T-cell (primary cell): Measurements from ENCODE around the gene ZNF605. TPM values are rescaled to one million over a fixed set of nuclear protein-coding genes. Genes with fewer than 3 reads are reported as not detected.

Experiments
- ATAC-seq, 4 experiments: fragments of 200-7000 bp in 3 of 4; fragments of 150-1000 bp in 1 of 4; cut with Tn5 transposase; replicated peaks in 1 of 4; 1 replicate in 3 of 4; 2 replicates in 1 of 4; pipeline ENCODE4 v1.10.0; 2021; ENCODE audit warnings: moderate library complexity in 3 of 4, mild to moderate bottlenecking in 2 of 4, moderate number of reproducible peaks in 1 of 4
- CTCF ChIA-PET, 2 donors: fragments of 300-600 bp; sonication (Branson Sonifier 250); formaldehyde crosslinking; loops; one replicate each; lab custom pipeline; 2022; ENCODE audit warnings: antibody characterized with exemption in 2 of 2; lab: Charles Lee
- POLR2A ChIA-PET, 2 donors: fragments of 300-600 bp; sonication (Branson Sonifier 250); formaldehyde crosslinking; loops; one replicate each; lab custom pipeline; 2022; ENCODE audit warnings: antibody characterized with exemption in 2 of 2; lab: Charles Lee
- DNase-seq, 35 experiments: peaks; one replicate each; pipeline versions ENCODE4 v3.0.0 to v3.0.0-alpha.2; 2013 to 2023
- H3K27ac ChIP-seq: one replicate; pipeline ENCODE4 v1.5.1; 2013; ENCODE audit warnings: low read length
- H3K27me3 ChIP-seq, 2 experiments: replicated peaks in 1 of 2; 1 replicate in 1 of 2; 2 replicates in 1 of 2; pipeline versions ENCODE4 v1.6.1 to v1.7.0; 2013; ENCODE audit warnings: low read length in 1 of 2, mixed read lengths in 1 of 2; ENCODE audit not compliant: control insufficient read depth in 2 of 2, insufficient read depth in 2 of 2; ENCODE audit errors: extremely low read depth in 1 of 2
- H3K36me3 ChIP-seq, 2 donors: 1 replicate in 1 of 2; 2 replicates in 1 of 2; pipeline versions ENCODE4 v1.6.1 to v1.7.0; 2013; ENCODE audit warnings: low read length in 1 of 2; ENCODE audit not compliant: control insufficient read depth in 2 of 2, insufficient read depth in 1 of 2; ENCODE audit errors: extremely low read depth in 1 of 2
- H3K4me1 ChIP-seq, 2 experiments: 1 replicate in 1 of 2; 2 replicates in 1 of 2; pipeline versions ENCODE4 v1.6.1 to v1.7.0; 2013; ENCODE audit warnings: low read length in 2 of 2, mixed read lengths in 1 of 2; ENCODE audit not compliant: insufficient read depth in 2 of 2, control insufficient read depth in 1 of 2; ENCODE audit errors: extremely low read depth in 1 of 2
- H3K4me3 ChIP-seq, 2 donors: 1 replicate in 1 of 2; 2 replicates in 1 of 2; pipeline versions ENCODE4 v1.5.1 to v1.7.0; 2013; ENCODE audit warnings: mild to moderate bottlenecking in 2 of 2, low read length in 1 of 2, moderate library complexity in 1 of 2; ENCODE audit not compliant: control insufficient read depth in 1 of 2; ENCODE audit errors: extremely low read depth in 1 of 2
- H3K9me3 ChIP-seq: 2 replicates; pipeline ENCODE4 v1.7.0; 2013
- H3K27ac Mint-ChIP-seq, 2 donors: one replicate each; pipeline ENCODE4 v1.8.0; 2020 to 2021; ENCODE audit warnings: mild to moderate bottlenecking in 2 of 2, mixed read lengths in 2 of 2
- H3K27me3 Mint-ChIP-seq, 2 donors: one replicate each; pipeline ENCODE4 v1.8.0; 2021 to 2022; ENCODE audit warnings: mixed read lengths in 2 of 2
- H3K36me3 Mint-ChIP-seq: one replicate; pipeline ENCODE4 v1.8.0; 2021; ENCODE audit warnings: mixed read lengths
- H3K4me1 Mint-ChIP-seq, 3 donors: one replicate each; pipeline ENCODE4 v1.8.0; 2020 to 2022; ENCODE audit warnings: mixed read lengths in 3 of 3, mild to moderate bottlenecking in 1 of 3
- H3K4me3 Mint-ChIP-seq, 3 donors: one replicate each; pipeline ENCODE4 v1.8.0; 2020 to 2022; ENCODE audit warnings: mild to moderate bottlenecking in 3 of 3, mixed read lengths in 3 of 3, moderate library complexity in 3 of 3
- H3K9me3 Mint-ChIP-seq, 3 donors: one replicate each; pipeline ENCODE4 v1.8.0; 2020 to 2022; ENCODE audit warnings: mixed read lengths in 3 of 3
- WGBS: methylation state at CpG from one replicate; pipeline ENCODE4 v1.1.5; 2013; ENCODE audit warnings: missing lambda C conversion rate; ENCODE audit not compliant: insufficient coverage; 5-methylcytosine and 5-hydroxymethylcytosine counted together
- total RNA-seq, 35 experiments: library from RNA in 6 of 35; stranded (reverse) in 6 of 35; fragments of 120-200 nt in 1 of 35; gene quantifications; one replicate each; pipeline versions ENCODE4 v1.2.1 to v1.2.4 and lab custom pipeline; 2013 to 2026

Gene ZNF605
- total RNA-seq, 5 donors from 2014 or later (not counting 1 experiment from before 2014, with no cell fraction given) = 5.1 to 13.1 (median 12.1) TPM

GRCh38 chr12:132950844-132951535 lies 5.1 kb downstream of the ZNF605 start:
- H3K4me1 ChIP-seq = peaks cover 0 to 15% of the 10 kb centered on the region in 2 experiments
- H3K9me3 ChIP-seq = peaks cover 8% of the 10 kb centered on the region
- WGBS = 97% methylated on average over 27 of the region's 27 CpGs
- Mint-ChIP-seq H3K27me3 (no peaks in the 10 kb centered on the region), H3K4me3 (no peak overlapping the region), H3K4me1 (peaks cover 22 to 27% (median 23%) of the 10 kb centered on the region in 3 donors), H3K36me3 (peaks cover 31% of the 10 kb centered on the region), H3K27ac (no peak overlapping the region), H3K9me3 (peaks cover 3 to 12% (median 9%) of the 10 kb centered on the region in 3 donors)
- ChIA-PET POLR2A (no interaction called here), CTCF (no interaction called here)
- ATAC-seq (no peak), DNase-seq (no peak)
- peaks cover 12 to 18% of the 10 kb centered on the region in 2 donors for H3K36me3 ChIP-seq
- H3K4me3 ChIP-seq = no peak overlapping the region
- H3K27me3 ChIP-seq = no peaks in the 10 kb centered on the region
- no peak overlapping the region for H3K27ac ChIP-seq

DNA sequence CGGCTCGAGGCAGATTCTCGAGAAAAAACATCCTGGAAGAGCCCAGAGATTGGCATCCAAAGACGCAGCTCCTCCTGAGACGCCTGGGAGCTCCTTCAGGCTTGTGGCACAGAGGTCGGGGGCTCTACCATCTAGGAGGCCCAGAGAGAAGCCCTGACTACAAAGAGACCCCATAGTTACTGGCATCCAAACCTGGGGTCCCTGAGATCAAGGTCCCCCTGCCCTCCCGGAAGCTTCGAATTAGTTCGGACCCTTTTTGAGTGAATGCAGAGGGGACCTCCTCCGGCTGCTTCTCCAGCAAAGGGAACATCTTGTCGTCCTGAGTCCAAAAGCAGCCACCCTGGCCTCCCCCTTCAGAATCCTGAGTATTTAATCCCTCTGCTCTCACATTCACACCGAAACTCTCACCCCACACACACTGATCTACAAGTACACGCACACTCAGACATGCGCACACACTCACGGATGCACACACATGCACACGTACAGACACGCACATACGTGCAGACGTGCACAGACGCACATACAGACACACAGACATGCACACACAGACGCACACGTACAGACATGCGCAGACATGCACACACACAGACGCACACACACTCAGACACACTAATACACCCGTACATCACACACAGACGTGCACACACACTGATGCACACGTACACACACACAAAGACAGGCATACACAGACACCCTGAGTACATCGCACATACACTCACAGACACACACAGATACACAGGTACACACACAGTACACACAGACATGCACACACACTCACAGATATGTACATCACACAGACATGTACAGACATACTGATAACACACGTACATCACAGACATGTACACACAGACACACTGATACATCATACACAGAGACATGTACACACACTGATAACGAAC lies 5.9 kb downstream of the ZNF605 start:
- Mint-ChIP-seq H3K4me1 (peaks cover 18 to 23% (median 19%) of the 10 kb centered on the region in 3 donors), H3K4me3 (no peak overlapping the region), H3K36me3 (peaks cover 37% of the 10 kb centered on the region), H3K27ac (no peak overlapping the region), H3K9me3 (peaks cover 4 to 17% (median 12%) of the 10 kb centered on the region in 3 donors), H3K27me3 (no peaks in the 10 kb centered on the region)
- Histone ChIP-seq H3K9me3 (peaks cover 8% of the 10 kb centered on the region), H3K36me3 (peaks cover 14 to 26% of the 10 kb centered on the region in 2 donors), H3K4me3 (no peak overlapping the region), H3K27ac (no peak overlapping the region), H3K27me3 (no peaks in the 10 kb centered on the region), H3K4me1 (peaks cover 0 to 9% of the 10 kb centered on the region in 2 experiments)
- DNase-seq = no peak
- ChIA-PET CTCF (no interaction called here), POLR2A (no interaction called here)
- WGBS = 98% methylated on average over 27 of the region's 30 CpGs
- no peak for ATAC-seq

- ATAC-seq (no peak), DNase-seq (no peak)
- H3K4me3 ChIP-seq = peak overlapping the region in 1 of 2 donors; percentile 50
- no peaks in the 10 kb centered on the region for H3K4me1 ChIP-seq
- Mint-ChIP-seq H3K27ac (no peak overlapping the region), H3K4me3 (no peak overlapping the region), H3K36me3 (peaks cover 49% of the 10 kb centered on the region), H3K27me3 (no peaks in the 10 kb centered on the region), H3K9me3 (peaks cover 4 to 24% (median 12%) of the 10 kb centered on the region in 3 donors), H3K4me1 (peaks cover 3 to 7% (median 4%) of the 10 kb centered on the region in 3 donors)
- H3K9me3 ChIP-seq = peaks cover 8% of the 10 kb centered on the region
- H3K36me3 ChIP-seq = peaks cover 17 to 44% of the 10 kb centered on the region in 2 donors
- POLR2A ChIA-PET = no interaction called here
- no peaks in the 10 kb centered on the region for H3K27me3 ChIP-seq
- no peak overlapping the region for H3K27ac ChIP-seq
- CTCF ChIA-PET = no interaction called here
- WGBS = 96% methylated on average over 28 of the region's 29 CpGs
These were observed 7.7 kb downstream of the ZNF605 start for GRCh38 chr12:132948146-132949066.

DNA sequence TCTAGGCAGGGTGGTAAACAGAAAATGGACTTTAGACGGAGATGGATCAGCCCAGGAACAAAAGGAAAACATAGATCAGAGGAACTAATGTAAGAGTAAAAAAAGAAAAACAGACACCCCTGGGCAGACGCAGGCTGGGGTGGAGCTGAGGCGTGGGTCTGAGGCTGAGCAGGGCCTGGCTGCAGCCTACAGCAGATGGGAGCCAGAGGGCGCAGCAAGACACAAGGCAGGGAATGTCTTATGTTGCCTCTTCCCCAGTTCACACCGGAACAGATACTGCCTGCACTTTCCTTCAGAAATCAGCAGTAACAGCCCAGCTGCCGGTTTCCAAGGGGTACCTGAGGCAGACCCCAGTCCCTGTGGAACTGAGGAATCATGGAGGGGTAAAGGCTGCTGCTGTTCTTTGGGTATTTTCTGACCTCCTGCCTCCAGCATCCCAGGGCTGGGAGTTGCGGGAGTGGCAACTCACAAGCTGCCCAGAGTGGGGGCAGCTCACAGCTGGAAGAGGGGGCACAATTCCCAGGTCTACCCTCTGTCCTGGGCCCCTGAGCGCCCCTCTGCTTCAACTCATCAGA lies 9.8 kb downstream of the ZNF605 start:
- peaks cover 8% of the 10 kb centered on the region for H3K9me3 ChIP-seq
- Mint-ChIP-seq H3K27ac (no peak overlapping the region), H3K36me3 (peaks cover 64% of the 10 kb centered on the region), H3K4me1 (no peaks in the 10 kb centered on the region), H3K9me3 (peaks cover 4 to 30% (median 16%) of the 10 kb centered on the region in 3 donors), H3K4me3 (no peak overlapping the region), H3K27me3 (no peaks in the 10 kb centered on the region)
- ATAC-seq (no peak), DNase-seq (no peak)
- 100% methylated on average over 4 of the region's 8 CpGs for WGBS
- H3K4me3 ChIP-seq = peak overlapping the region in 1 of 2 donors; percentile 17
- POLR2A ChIA-PET = no interaction called here
- no peak overlapping the region for H3K27ac ChIP-seq
- CTCF ChIA-PET = no interaction called here
- H3K27me3 ChIP-seq = no peaks in the 10 kb centered on the region
- H3K4me1 ChIP-seq = no peaks in the 10 kb centered on the region
- peaks cover 28 to 56% of the 10 kb centered on the region in 2 donors for H3K36me3 ChIP-seq

GRCh38 chr12:132945806-132946205 lies 10.3 kb downstream of the ZNF605 start:
- H3K4me1 ChIP-seq = no peaks in the 10 kb centered on the region
- H3K36me3 ChIP-seq = peaks cover 28 to 56% of the 10 kb centered on the region in 2 donors
- no peaks in the 10 kb centered on the region for H3K4me1 Mint-ChIP-seq
- no peaks in the 10 kb centered on the region for H3K27me3 ChIP-seq
- ATAC-seq = no peak
- no peak for DNase-seq
- H3K36me3 Mint-ChIP-seq = peaks cover 69% of the 10 kb centered on the region
- H3K27me3 Mint-ChIP-seq = no peaks in the 10 kb centered on the region
- H3K27ac Mint-ChIP-seq = no peak overlapping the region
- CTCF ChIA-PET = no interaction called here
- peaks cover 4% of the 10 kb centered on the region for H3K9me3 ChIP-seq
- H3K4me3 ChIP-seq = peak overlapping the region in 1 of 2 donors; percentile 19
- POLR2A ChIA-PET = no interaction called here
- no peak overlapping the region for H3K4me3 Mint-ChIP-seq
- H3K27ac ChIP-seq = no peak overlapping the region
- peaks cover 4 to 35% (median 22%) of the 10 kb centered on the region in 3 donors for H3K9me3 Mint-ChIP-seq
- 95% methylated on average over 6 of the region's 9 CpGs for WGBS
